Transverse colon (tissue), 4 donors: Measurements from ENCODE around the gene TDRD10. TPM values are rescaled to one million over a fixed set of nuclear protein-coding genes. Genes with fewer than 3 reads are reported as not detected.
A peak's percentile ranks its signal among the peaks of the same experiment; 100 is the strongest.

Experiments
- DNase-seq: peaks from one replicate; pipeline ENCODE4 v3.0.0-alpha.2; 2019
- H3K27ac ChIP-seq, 4 donors: fragments of 200-600 bp; sonication (generic); 2 replicates each; pipeline ENCODE4 v1.5.1; 2016 to 2018; ENCODE audit warnings: inconsistent platforms in 4 of 4
- H3K27me3 ChIP-seq: fragments of 200-600 bp; sonication (generic); 2 replicates; pipeline ENCODE4 v1.5.1; 2017; ENCODE audit warnings: inconsistent platforms
- H3K36me3 ChIP-seq, 4 donors: fragments of 200-600 bp; sonication (generic); 2 replicates each; pipeline ENCODE4 v1.5.1; 2017 to 2019; ENCODE audit warnings: inconsistent platforms in 4 of 4
- H3K4me1 ChIP-seq, 4 donors: fragments of 200-600 bp; sonication (generic); 2 replicates each; pipeline ENCODE4 v1.5.1; 2017 to 2020; ENCODE audit warnings: inconsistent platforms in 4 of 4
- H3K4me3 ChIP-seq, 4 donors: fragments of 200-600 bp; sonication (generic); 1 replicate in 1 of 4; 2 replicates in 3 of 4; pipeline versions ENCODE4 v1.5.1 to v1.6.1; 2017 to 2019; ENCODE audit warnings: inconsistent platforms in 4 of 4
- H3K9me3 ChIP-seq, 2 donors: fragments of 200-600 bp; sonication (generic); 2 replicates each; pipeline ENCODE4 v1.5.1; 2017 to 2019; ENCODE audit warnings: inconsistent platforms in 2 of 2
- EP300 ChIP-seq: sonication (generic); formaldehyde crosslinking; IDR thresholded peaks from one replicate; pipeline ENCODE4 v1.6.1; 2017; ENCODE audit warnings: antibody characterized with exemption, low read depth
- POLR2A ChIP-seq: fragments of 450-650 bp; IDR thresholded peaks from one replicate; pipeline ENCODE4 v1.6.1; 2016; ENCODE audit warnings: antibody characterized with exemption, mild to moderate bottlenecking, moderate library complexity
- POLR2AphosphoS5 ChIP-seq, 3 donors: sonication (generic); formaldehyde crosslinking; IDR thresholded peaks; one replicate each; pipeline ENCODE4 v1.6.1; 2016; ENCODE audit warnings: antibody characterized with exemption in 3 of 3
- WGBS, 2 donors: methylation state at CpG; one replicate each; pipeline ENCODE4 v1.1.5; 2018; ENCODE audit warnings: low coverage in 1 of 2; 5-methylcytosine and 5-hydroxymethylcytosine counted together
- in situ Hi-C, 4 donors: fragments of 200-750 bp; cut with MboI; loops; one replicate each; pipeline versions ENCODE4 v1.15.0 to v1.15.1; 2017; ENCODE audit warnings: low sequenced_read_pairs in 3 of 4, low pct_ligation_motif_present in 1 of 4, low pct_unique_long_range_greater_than_20kb in 1 of 4
- intact Hi-C: fragments of 100-400 bp; cut with DNase I; formaldehyde crosslinking; loops from one replicate; pipeline ENCODE4 v1.15.1; 2023; ENCODE audit warnings: low total_unique reads
- total RNA-seq, 4 donors: library from RNA; depleted of rRNA; stranded (reverse); fragments of >200 nt; gene quantifications; one replicate each; pipeline ENCODE4 v1.1.0, GENCODE V29; 2016
- TF ChIP-seq, protein P1 (sequence below), 5 experiments: fragments of 200-600 bp in 3 of 5; fragments of 450-650 bp in 2 of 5; sonication (generic) in 3 of 5; IDR thresholded peaks; 1 replicate in 2 of 5; 2 replicates in 3 of 5; pipeline ENCODE4 v1.5.1; 2016 to 2017; ENCODE audit warnings: antibody characterized with exemption in 5 of 5, inconsistent platforms in 3 of 5, mild to moderate bottlenecking in 2 of 5, moderate library complexity in 1 of 5

The TDRD10 gene
- total RNA-seq, 4 donors from 2014 or later = 0.96 to 3.3 TPM; not detected in 2

GRCh38 chr1:154553056-154554030 is 51.3 kb downstream of the TDRD10 start:
- DNase-seq = no peak
- intact Hi-C loops = loop anchor here (10.0 kb wide), 1 partner anchor 511 kb away; the partner anchor contains the start of gene EFNA4
- WGBS, 2 donors = 74 to 75% methylated on average over 5 to 11 of the region's 12 CpGs
- peaks cover 7 to 45% (median 21%) of the 10 kb centered on the region in 4 donors for H3K4me1 ChIP-seq
- no peak for TF ChIP-seq POLR2AphosphoS5 (IDR thresholded peaks at IDR 0.05)
- TF ChIP-seq EP300 = no peak
- TF ChIP-seq POLR2A = no peak
- TF ChIP-seq, protein P1, sequence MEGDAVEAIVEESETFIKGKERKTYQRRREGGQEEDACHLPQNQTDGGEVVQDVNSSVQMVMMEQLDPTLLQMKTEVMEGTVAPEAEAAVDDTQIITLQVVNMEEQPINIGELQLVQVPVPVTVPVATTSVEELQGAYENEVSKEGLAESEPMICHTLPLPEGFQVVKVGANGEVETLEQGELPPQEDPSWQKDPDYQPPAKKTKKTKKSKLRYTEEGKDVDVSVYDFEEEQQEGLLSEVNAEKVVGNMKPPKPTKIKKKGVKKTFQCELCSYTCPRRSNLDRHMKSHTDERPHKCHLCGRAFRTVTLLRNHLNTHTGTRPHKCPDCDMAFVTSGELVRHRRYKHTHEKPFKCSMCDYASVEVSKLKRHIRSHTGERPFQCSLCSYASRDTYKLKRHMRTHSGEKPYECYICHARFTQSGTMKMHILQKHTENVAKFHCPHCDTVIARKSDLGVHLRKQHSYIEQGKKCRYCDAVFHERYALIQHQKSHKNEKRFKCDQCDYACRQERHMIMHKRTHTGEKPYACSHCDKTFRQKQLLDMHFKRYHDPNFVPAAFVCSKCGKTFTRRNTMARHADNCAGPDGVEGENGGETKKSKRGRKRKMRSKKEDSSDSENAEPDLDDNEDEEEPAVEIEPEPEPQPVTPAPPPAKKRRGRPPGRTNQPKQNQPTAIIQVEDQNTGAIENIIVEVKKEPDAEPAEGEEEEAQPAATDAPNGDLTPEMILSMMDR (IDR thresholded peaks at IDR 0.05) = no peak
- in situ Hi-C loops = loop anchor here in 1 of 4 donors (25.0 kb wide), 1 partner anchor 334 kb away; no protein-coding TSS in a partner anchor
- no peak overlapping the region for H3K4me3 ChIP-seq
- no peaks in the 10 kb centered on the region for H3K9me3 ChIP-seq
- no peak overlapping the region for H3K27ac ChIP-seq
- peaks cover 0 to 60% (median 28%) of the 10 kb centered on the region in 4 donors for H3K36me3 ChIP-seq
- no peaks in the 10 kb centered on the region for H3K27me3 ChIP-seq

DNA sequence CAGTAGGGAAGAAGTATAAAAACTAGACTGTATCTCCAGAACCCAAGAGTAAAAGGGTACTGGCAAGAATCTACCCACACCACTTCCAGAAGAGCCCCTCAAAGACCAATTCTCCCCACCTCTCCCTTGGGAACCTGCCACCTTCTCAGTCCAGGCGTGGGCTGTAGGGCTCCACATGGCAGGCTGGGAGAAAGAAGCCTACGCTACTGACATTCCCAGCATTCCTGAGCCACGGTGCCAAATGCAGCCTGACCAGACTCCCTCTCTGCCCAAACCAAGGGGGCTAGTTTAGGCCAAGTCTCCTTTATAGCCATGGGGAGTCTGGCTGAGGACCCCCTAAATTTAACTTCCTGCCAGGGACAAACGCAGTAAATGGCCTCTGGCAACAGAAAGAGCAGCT is 54.4 kb downstream of the TDRD10 start:
- H3K27ac ChIP-seq = peak overlapping the region in 3 of 4 donors; percentile 88 to 89 (median 89)
- no peaks in the 10 kb centered on the region for H3K27me3 ChIP-seq
- TF ChIP-seq POLR2AphosphoS5 (IDR thresholded peaks at IDR 0.05) = no peak
- TF ChIP-seq EP300 = no peak
- TF ChIP-seq, protein P1 (IDR thresholded peaks at IDR 0.05) = no peak
- TF ChIP-seq POLR2A = no peak
- in situ Hi-C loops = loop anchor here in 1 of 4 donors (25.0 kb wide), 1 partner anchor 331 kb away; no protein-coding TSS in a partner anchor
- peak overlapping the region in 2 of 4 donors; percentile 93 to 97 for H3K4me3 ChIP-seq
- H3K9me3 ChIP-seq = no peaks in the 10 kb centered on the region
- peaks cover 7 to 41% (median 26%) of the 10 kb centered on the region in 4 donors for H3K4me1 ChIP-seq
- intact Hi-C loops = loop anchor here (10.0 kb wide), 1 partner anchor 508 kb away; the partner anchor contains the start of gene EFNA4
- no peak for DNase-seq
- WGBS, 2 donors = 40% methylated on average over 4 of the region's 4 CpGs; no CpG with 5 or more reads in 1 of the 2 donors
- H3K36me3 ChIP-seq = peaks cover 0 to 43% (median 18%) of the 10 kb centered on the region in 4 donors

- H3K27me3 ChIP-seq = no peaks in the 10 kb centered on the region
- H3K9me3 ChIP-seq = no peaks in the 10 kb centered on the region
- in situ Hi-C loops = loop anchor here in 1 of 4 donors (25.0 kb wide), 1 partner anchor 330 kb away; no protein-coding TSS in a partner anchor
- intact Hi-C loops = loop anchor here (10.0 kb wide), 1 partner anchor 507 kb away; the partner anchor contains the start of gene EFNA4
- DNase-seq = no peak
- H3K27ac ChIP-seq = peak overlapping the region; percentile 88 to 89 (median 89)
- peaks cover 7 to 37% (median 26%) of the 10 kb centered on the region in 4 donors for H3K4me1 ChIP-seq
- 9 to 14% methylated on average over 4 to 7 of the region's 7 CpGs for WGBS, 2 donors
- peak overlapping the region; percentile 87 to 97 (median 92) for H3K4me3 ChIP-seq
- TF ChIP-seq POLR2AphosphoS5 (IDR thresholded peaks at IDR 0.05) = no peak
- TF ChIP-seq EP300 = no peak
- TF ChIP-seq, protein P1 (IDR thresholded peaks at IDR 0.05) = no peak
- no peak for TF ChIP-seq POLR2A
- peaks cover 0 to 33% (median 14%) of the 10 kb centered on the region in 4 donors for H3K36me3 ChIP-seq
Measured at GRCh38 chr1:154557248-154557938, 55.4 kb downstream of the TDRD10 start.
